Measurements from ENCODE around the gene PTPRU. TPM values are rescaled to one million over a fixed set of nuclear protein-coding genes. Genes with fewer than 3 reads are reported as not detected.
A peak's percentile ranks its signal among the peaks of the same experiment; 100 is the strongest.

The PTPRU gene
- total RNA-seq, 5 donors from 2014 or later (not counting 1 experiment from before 2014, with no cell fraction given), result 0.13 to 0.82 (median 0.33) TPM; not detected in 2

DNA sequence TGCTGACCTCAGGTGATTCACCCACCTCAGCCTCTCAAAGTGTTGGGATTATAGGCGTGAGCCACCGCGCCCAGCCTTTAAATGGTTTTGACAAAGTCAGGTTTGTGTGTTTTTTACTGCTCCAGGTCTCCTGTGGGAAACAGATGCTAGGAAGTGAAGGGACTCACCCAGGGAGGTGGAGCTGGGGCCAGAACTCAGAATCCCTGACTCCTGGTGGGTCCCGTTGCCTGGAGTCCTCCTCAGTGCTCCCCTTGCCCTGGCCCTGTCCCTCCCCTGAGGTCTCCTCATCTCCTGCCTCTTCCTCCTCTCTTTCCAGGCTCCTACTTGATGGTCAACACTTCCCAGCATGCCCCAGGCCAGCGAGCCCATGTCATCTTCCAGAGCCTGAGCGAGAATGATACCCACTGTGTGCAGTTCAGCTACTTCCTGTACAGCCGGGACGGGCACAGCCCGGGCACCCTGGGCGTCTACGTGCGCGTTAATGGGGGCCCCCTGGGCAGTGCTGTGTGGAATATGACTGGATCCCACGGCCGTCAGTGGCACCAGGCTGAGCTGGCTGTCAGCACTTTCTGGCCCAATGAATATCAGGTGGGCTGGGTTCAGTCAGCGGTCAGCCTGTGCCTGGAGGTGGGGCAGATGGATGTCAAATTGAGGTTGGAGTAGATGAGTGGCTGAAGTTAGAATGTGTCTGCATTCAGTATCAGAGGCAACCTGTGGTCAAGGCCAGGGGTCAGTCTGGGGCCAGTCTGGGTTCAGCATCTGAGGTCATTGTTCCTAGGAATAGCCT is 22.1 kb downstream of the PTPRU start:
- H3K27me3 Mint-ChIP-seq, result peaks cover 28 to 50% of the 10 kb centered on the region in 2 donors
- H3K9me3 Mint-ChIP-seq, result no peaks in the 10 kb centered on the region
- Histone ChIP-seq H3K9me3 (no peaks in the 10 kb centered on the region), H3K4me1 (ENCODE audit: control insufficient read depth in 1 of 2, extremely low read depth in 1 of 2, insufficient read depth in 2 of 2, low read length in 2 of 2) (peaks cover 0 to 16% of the 10 kb centered on the region in 2 experiments), H3K36me3 (ENCODE audit: control insufficient read depth in 2 of 2, extremely low read depth in 1 of 2, insufficient read depth in 1 of 2, low read length in 1 of 2) (no peaks in the 10 kb centered on the region), H3K27me3 (replicated peaks in 1 of 2; ENCODE audit: control insufficient read depth in 2 of 2, extremely low read depth in 1 of 2, insufficient read depth in 2 of 2, low read length in 1 of 2) (peaks cover 3 to 56% of the 10 kb centered on the region in 2 experiments), H3K4me3 (ENCODE audit: control insufficient read depth in 1 of 2, extremely low read depth in 1 of 2, low read length in 1 of 2) (no peak overlapping the region), H3K27ac (ENCODE audit: low read length) (no peak overlapping the region)
- H3K4me3 Mint-ChIP-seq, result peak overlapping the region in 1 of 3 donors; percentile 34
- ATAC-seq (replicated peaks in 1 of 4), result no peak
- no peak overlapping the region for H3K27ac Mint-ChIP-seq
- ChIA-PET POLR2A (no interaction called here), CTCF (no interaction called here)
- WGBS (ENCODE audit: insufficient coverage), result 78% methylated on average over 12 of the region's 16 CpGs
- H3K36me3 Mint-ChIP-seq, result no peaks in the 10 kb centered on the region
- DNase-seq, result no peak
- peaks cover 5 to 11% (median 6%) of the 10 kb centered on the region in 3 donors for H3K4me1 Mint-ChIP-seq

DNA sequence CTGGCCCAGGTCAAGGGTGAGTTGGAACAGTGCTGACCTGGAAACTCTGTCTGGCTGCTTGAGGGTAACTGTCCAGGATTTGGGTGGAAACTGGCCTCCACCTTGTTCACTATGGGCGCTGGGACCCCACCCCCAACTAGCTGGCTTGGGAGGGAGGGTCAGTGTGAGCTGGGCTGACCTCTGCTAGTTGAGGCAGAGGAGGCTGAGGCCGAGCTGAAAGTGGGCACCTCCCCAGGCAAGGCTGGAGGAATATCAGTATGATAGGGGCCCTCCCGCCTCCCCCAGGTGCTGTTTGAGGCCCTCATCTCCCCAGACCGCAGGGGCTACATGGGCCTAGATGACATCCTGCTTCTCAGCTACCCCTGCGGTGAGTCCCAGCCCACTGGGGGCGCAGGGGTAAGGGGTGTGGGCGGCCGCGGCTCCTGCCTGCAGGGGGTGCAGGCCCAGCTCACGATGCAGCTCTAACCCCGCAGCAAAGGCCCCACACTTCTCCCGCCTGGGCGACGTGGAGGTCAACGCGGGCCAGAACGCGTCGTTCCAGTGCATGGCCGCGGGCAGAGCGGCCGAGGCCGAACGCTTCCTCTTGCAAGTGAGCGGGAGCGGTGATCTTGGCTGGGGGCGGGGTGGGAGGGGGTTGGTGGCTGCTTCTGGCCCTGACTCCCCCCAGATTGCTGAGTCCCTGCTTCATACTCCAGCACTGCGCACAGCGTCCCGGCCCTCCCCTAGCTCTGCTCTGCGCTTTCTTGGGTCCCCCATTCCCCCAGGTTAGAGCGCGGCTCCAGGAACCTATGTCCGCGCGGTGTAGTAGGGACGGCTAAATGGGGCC is 22.9 kb downstream of the PTPRU start:
- CTCF ChIA-PET, result no interaction called here
- Mint-ChIP-seq H3K27me3 (peaks cover 32 to 53% of the 10 kb centered on the region in 2 donors), H3K4me3 (peak overlapping the region; percentile 34 to 79 (median 46)), H3K4me1 (peaks cover 5 to 11% (median 6%) of the 10 kb centered on the region in 3 donors), H3K27ac (no peak overlapping the region), H3K9me3 (no peaks in the 10 kb centered on the region), H3K36me3 (no peaks in the 10 kb centered on the region)
- peak overlapping the region; percentile 32 to 52 for H3K4me3 ChIP-seq (ENCODE audit: control insufficient read depth in 1 of 2, extremely low read depth in 1 of 2, low read length in 1 of 2)
- POLR2A ChIA-PET, result no interaction called here
- ATAC-seq (replicated peaks in 1 of 4) (peak; percentile 33 to 55 (median 47)), DNase-seq (no peak)
- 3% methylated on average over 29 of the region's 38 CpGs for WGBS (ENCODE audit: insufficient coverage)
- no peaks in the 10 kb centered on the region for H3K9me3 ChIP-seq
- no peak overlapping the region for H3K27ac ChIP-seq (ENCODE audit: low read length)
- no peaks in the 10 kb centered on the region for H3K36me3 ChIP-seq (ENCODE audit: control insufficient read depth in 2 of 2, extremely low read depth in 1 of 2, insufficient read depth in 1 of 2, low read length in 1 of 2)
- peaks cover 0 to 16% of the 10 kb centered on the region in 2 experiments for H3K4me1 ChIP-seq (ENCODE audit: control insufficient read depth in 1 of 2, extremely low read depth in 1 of 2, insufficient read depth in 2 of 2, low read length in 2 of 2)
- peaks cover 3 to 59% of the 10 kb centered on the region in 2 experiments for H3K27me3 ChIP-seq (replicated peaks in 1 of 2; ENCODE audit: control insufficient read depth in 2 of 2, extremely low read depth in 1 of 2, insufficient read depth in 2 of 2, low read length in 1 of 2)

DNA sequence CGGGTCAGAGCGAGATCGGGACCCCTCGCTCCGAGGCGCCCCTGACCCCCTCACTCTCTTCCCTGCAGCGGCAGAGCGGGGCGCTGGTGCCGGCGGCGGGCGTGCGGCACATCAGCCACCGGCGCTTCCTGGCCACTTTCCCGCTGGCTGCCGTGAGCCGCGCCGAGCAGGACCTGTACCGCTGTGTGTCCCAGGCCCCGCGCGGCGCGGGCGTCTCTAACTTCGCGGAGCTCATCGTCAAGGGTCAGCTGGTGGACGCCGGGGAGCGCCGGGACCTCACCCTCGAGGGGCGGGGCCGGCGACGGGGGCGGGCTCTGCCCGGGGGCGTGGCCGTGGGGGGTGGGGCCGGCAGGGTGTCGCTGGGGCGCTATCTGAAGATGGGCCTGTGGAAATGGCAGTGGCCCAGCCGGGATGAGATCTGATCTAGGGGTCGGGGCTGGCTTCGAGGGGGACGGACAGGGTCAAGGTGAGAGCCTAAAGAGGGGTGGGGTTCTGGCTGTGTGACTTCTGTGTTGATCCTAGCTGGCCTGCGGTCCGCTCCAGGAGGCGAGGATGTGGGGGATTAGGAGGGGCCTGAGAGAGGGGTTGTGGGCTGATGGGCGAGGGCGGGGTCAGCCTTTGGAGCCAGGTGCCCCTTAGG is 23.6 kb downstream of the PTPRU start:
- peaks cover 32 to 53% of the 10 kb centered on the region in 2 donors for H3K27me3 Mint-ChIP-seq
- CTCF ChIA-PET, result no interaction called here

DNA sequence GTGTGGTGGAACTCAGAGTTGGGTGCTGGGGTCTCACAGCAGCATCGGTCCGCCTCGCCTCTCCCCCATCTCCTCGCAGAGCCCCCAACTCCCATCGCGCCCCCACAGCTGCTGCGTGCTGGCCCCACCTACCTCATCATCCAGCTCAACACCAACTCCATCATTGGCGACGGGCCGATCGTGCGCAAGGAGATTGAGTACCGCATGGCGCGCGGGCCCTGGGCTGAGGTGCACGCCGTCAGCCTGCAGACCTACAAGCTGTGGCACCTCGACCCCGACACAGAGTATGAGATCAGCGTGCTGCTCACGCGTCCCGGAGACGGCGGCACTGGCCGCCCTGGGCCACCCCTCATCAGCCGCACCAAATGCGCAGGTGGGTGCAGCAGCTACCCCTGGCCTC is 24.2 kb downstream of the PTPRU start:
- Mint-ChIP-seq H3K4me1 (peaks cover 5 to 11% (median 6%) of the 10 kb centered on the region in 3 donors), H3K9me3 (no peaks in the 10 kb centered on the region), H3K27ac (no peak overlapping the region), H3K36me3 (no peaks in the 10 kb centered on the region), H3K27me3 (peaks cover 32 to 53% of the 10 kb centered on the region in 2 donors), H3K4me3 (peak overlapping the region in 2 of 3 donors; percentile 71 to 79)
- H3K9me3 ChIP-seq, result no peaks in the 10 kb centered on the region
- no peak overlapping the region for H3K4me3 ChIP-seq (ENCODE audit: control insufficient read depth in 1 of 2, extremely low read depth in 1 of 2, low read length in 1 of 2)
- CTCF ChIA-PET, result no interaction called here
- H3K36me3 ChIP-seq (ENCODE audit: control insufficient read depth in 2 of 2, extremely low read depth in 1 of 2, insufficient read depth in 1 of 2, low read length in 1 of 2), result no peaks in the 10 kb centered on the region
- H3K4me1 ChIP-seq (ENCODE audit: control insufficient read depth in 1 of 2, extremely low read depth in 1 of 2, insufficient read depth in 2 of 2, low read length in 2 of 2), result peaks cover 0 to 16% of the 10 kb centered on the region in 2 experiments
- no peak overlapping the region for H3K27ac ChIP-seq (ENCODE audit: low read length)
- H3K27me3 ChIP-seq (replicated peaks in 1 of 2; ENCODE audit: control insufficient read depth in 2 of 2, extremely low read depth in 1 of 2, insufficient read depth in 2 of 2, low read length in 1 of 2), result peaks cover 3 to 55% of the 10 kb centered on the region in 2 experiments
- no peak for ATAC-seq (replicated peaks in 1 of 4)
- DNase-seq, result no peak
- 33% methylated on average over 25 of the region's 29 CpGs for WGBS (ENCODE audit: insufficient coverage)
- POLR2A ChIA-PET, result no interaction called here

More for the DNA sequence above, 23.6 kb downstream of the PTPRU start:
- no peaks in the 10 kb centered on the region for H3K36me3 ChIP-seq (ENCODE audit: control insufficient read depth in 2 of 2, extremely low read depth in 1 of 2, insufficient read depth in 1 of 2, low read length in 1 of 2)
- H3K27ac ChIP-seq (ENCODE audit: low read length), result no peak overlapping the region
- DNase-seq (peak in 12 of 35 experiments; percentile 8 to 45 (median 20)), ATAC-seq (replicated peaks in 1 of 4) (peak; percentile 65 to 73 (median 70))
- H3K27me3 ChIP-seq (replicated peaks in 1 of 2; ENCODE audit: control insufficient read depth in 2 of 2, extremely low read depth in 1 of 2, insufficient read depth in 2 of 2, low read length in 1 of 2), result peaks cover 3 to 59% of the 10 kb centered on the region in 2 experiments
- no peak overlapping the region for H3K27ac Mint-ChIP-seq
- WGBS (ENCODE audit: insufficient coverage), result 3% methylated on average over 50 of the region's 56 CpGs
- peaks cover 0 to 16% of the 10 kb centered on the region in 2 experiments for H3K4me1 ChIP-seq (ENCODE audit: control insufficient read depth in 1 of 2, extremely low read depth in 1 of 2, insufficient read depth in 2 of 2, low read length in 2 of 2)
- peak overlapping the region; percentile 71 to 79 (median 73) for H3K4me3 Mint-ChIP-seq
- no peaks in the 10 kb centered on the region for H3K9me3 Mint-ChIP-seq
- H3K36me3 Mint-ChIP-seq, result no peaks in the 10 kb centered on the region
- H3K9me3 ChIP-seq, result no peaks in the 10 kb centered on the region
- POLR2A ChIA-PET, result no interaction called here
- H3K4me3 ChIP-seq (ENCODE audit: control insufficient read depth in 1 of 2, extremely low read depth in 1 of 2, low read length in 1 of 2), result peak overlapping the region; percentile 32 to 52
- peaks cover 5 to 11% (median 6%) of the 10 kb centered on the region in 3 donors for H3K4me1 Mint-ChIP-seq

DNA sequence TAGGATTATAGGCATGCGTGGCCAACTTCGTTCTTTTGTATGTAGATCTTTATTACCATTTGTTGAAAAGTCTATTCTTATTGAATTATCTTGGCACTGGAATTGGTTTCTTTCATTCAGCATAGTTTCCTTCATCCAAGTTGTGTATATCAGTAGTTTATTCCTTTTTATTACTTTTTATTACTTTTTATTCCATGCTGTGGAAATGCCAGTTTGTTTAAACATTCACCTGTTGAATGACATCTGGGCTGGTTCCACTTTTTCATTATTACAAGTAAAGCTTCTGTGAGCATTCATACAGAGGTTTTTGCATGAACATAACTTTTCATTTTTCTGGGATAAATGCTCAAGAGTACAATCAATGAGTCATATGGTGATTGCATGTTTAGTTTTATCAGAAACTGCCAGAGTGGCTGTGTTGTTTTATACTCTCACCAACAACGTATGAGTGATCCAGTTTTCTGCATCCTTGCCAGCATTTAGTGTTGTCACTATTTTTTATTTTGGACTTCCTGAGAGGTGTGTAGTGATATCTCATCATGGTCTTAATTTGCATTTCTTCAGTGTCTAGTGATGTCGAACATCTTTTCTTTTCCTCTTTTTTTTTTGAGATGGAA is 28.6 kb downstream of the PTPRU start:
- no peaks in the 10 kb centered on the region for H3K36me3 Mint-ChIP-seq
- H3K27ac Mint-ChIP-seq, result no peak overlapping the region
- Histone ChIP-seq H3K4me1 (ENCODE audit: control insufficient read depth in 1 of 2, extremely low read depth in 1 of 2, insufficient read depth in 2 of 2, low read length in 2 of 2) (peaks cover 0 to 7% of the 10 kb centered on the region in 2 experiments), H3K27me3 (replicated peaks in 1 of 2; ENCODE audit: control insufficient read depth in 2 of 2, extremely low read depth in 1 of 2, insufficient read depth in 2 of 2, low read length in 1 of 2) (peaks cover 3 to 38% of the 10 kb centered on the region in 2 experiments), H3K4me3 (ENCODE audit: control insufficient read depth in 1 of 2, extremely low read depth in 1 of 2, low read length in 1 of 2) (no peak overlapping the region), H3K27ac (ENCODE audit: low read length) (no peak overlapping the region), H3K36me3 (ENCODE audit: control insufficient read depth in 2 of 2, extremely low read depth in 1 of 2, insufficient read depth in 1 of 2, low read length in 1 of 2) (no peaks in the 10 kb centered on the region), H3K9me3 (no peaks in the 10 kb centered on the region)
- no peak for DNase-seq
- ChIA-PET CTCF (no interaction called here), POLR2A (no interaction called here)
- WGBS (ENCODE audit: insufficient coverage), result 100% methylated on average over 1 of the region's 4 CpGs
- H3K9me3 Mint-ChIP-seq, result no peaks in the 10 kb centered on the region
- peaks cover 54 to 64% of the 10 kb centered on the region in 2 donors for H3K27me3 Mint-ChIP-seq
- ATAC-seq (replicated peaks in 1 of 4), result no peak
- H3K4me3 Mint-ChIP-seq, result no peak overlapping the region
- H3K4me1 Mint-ChIP-seq, result peaks cover 5 to 10% (median 6%) of the 10 kb centered on the region in 3 donors

DNA sequence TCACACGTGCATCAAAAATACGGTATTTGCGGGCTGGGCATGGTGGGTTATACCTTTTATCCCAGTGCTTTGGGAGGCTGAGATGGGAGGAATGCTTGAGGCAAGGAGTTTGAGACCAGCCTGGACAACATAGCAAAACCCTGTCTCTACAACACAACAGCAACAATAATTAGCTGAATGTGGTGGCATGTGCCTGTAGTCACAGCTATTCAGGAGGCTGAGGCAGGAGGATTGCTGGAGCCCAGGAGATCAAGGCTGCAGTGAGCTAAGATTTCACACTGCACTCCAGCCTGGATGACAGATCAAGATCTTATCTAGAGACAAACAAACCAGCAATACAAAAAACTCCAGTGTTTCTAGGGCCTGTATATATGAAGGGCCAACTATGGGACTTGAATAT is 30.6 kb downstream of the PTPRU start:
- WGBS (ENCODE audit: insufficient coverage), result no CpG with 5 or more reads among the region's 3 CpGs
- Histone ChIP-seq H3K27ac (ENCODE audit: low read length) (no peak overlapping the region), H3K36me3 (ENCODE audit: control insufficient read depth in 2 of 2, extremely low read depth in 1 of 2, insufficient read depth in 1 of 2, low read length in 1 of 2) (no peaks in the 10 kb centered on the region), H3K9me3 (no peaks in the 10 kb centered on the region), H3K27me3 (replicated peaks in 1 of 2; ENCODE audit: control insufficient read depth in 2 of 2, extremely low read depth in 1 of 2, insufficient read depth in 2 of 2, low read length in 1 of 2) (peaks cover 2 to 35% of the 10 kb centered on the region in 2 experiments), H3K4me1 (ENCODE audit: control insufficient read depth in 1 of 2, extremely low read depth in 1 of 2, insufficient read depth in 2 of 2, low read length in 2 of 2) (no peaks in the 10 kb centered on the region), H3K4me3 (ENCODE audit: control insufficient read depth in 1 of 2, extremely low read depth in 1 of 2, low read length in 1 of 2) (no peak overlapping the region)
- ChIA-PET CTCF (no interaction called here), POLR2A (no interaction called here)
- peaks cover 47 to 61% of the 10 kb centered on the region in 2 donors for H3K27me3 Mint-ChIP-seq
- no peak overlapping the region for H3K4me3 Mint-ChIP-seq
- ATAC-seq (replicated peaks in 1 of 4) (no peak), DNase-seq (no peak)
- H3K9me3 Mint-ChIP-seq, result no peaks in the 10 kb centered on the region
- no peaks in the 10 kb centered on the region for H3K4me1 Mint-ChIP-seq
- no peaks in the 10 kb centered on the region for H3K36me3 Mint-ChIP-seq
- H3K27ac Mint-ChIP-seq, result no peak overlapping the region

All from T-cell (primary cell).